HL-60/S4 treated with retinoic acid at 250 ng/mL for 4 days and 3 days (cell line): ENCODE results near the gene SP1.
"Not testable (repeated sequence)": the region's sequence is repeated elsewhere in the genome, so short reads cannot be mapped to it uniquely, and the experiment has no call there.

ENCODE experiments used
- in situ Hi-C: fragments of 300-500 bp; cut with MboI; formaldehyde crosslinking; loops from 2 replicates; pipeline ENCODE4 v1.7.0; 2022; ENCODE audit warnings: low sequenced_read_pairs

The SP1 gene

GRCh38 chr12:53441040-53441833, 61.3 kb downstream of the SP1 start, which contains the start of gene PRR13:
PRR13 (plus strand) TSS chr12:53441734; CDS start chr12:53442715, 981 bp downstream.
- in situ Hi-C loops, result no loop called here

- in situ Hi-C loops, result no loop called here
Observed at GRCh38 chr12:53443955-53444354, 64.0 kb downstream of the SP1 start.

- in situ Hi-C loops, result not testable (repeated sequence)
Observed at GRCh38 chr12:53444593-53445325, 64.8 kb downstream of the SP1 start.

GRCh38 chr12:53450936-53451335, 71.0 kb downstream of the SP1 start:
- in situ Hi-C loops, result no loop called here

GRCh38 chr12:53451661-53452158, 71.7 kb downstream of the SP1 start, which contains the start of gene PCBP2:
PCBP2 (plus strand) TSS chr12:53452102; CDS start chr12:53454801, 2,699 bp downstream.
- in situ Hi-C loops, result no loop called here

- in situ Hi-C loops, result no loop called here
Observed at GRCh38 chr12:53452159-53453077, 72.4 kb downstream of the SP1 start.

- in situ Hi-C loops, result no loop called here
Observed at GRCh38 chr12:53453953-53454640, 74.1 kb downstream of the SP1 start.

GRCh38 chr12:53454707-53455106, 74.7 kb downstream of the SP1 start:
- in situ Hi-C loops, result no loop called here

- in situ Hi-C loops, result no loop called here
Observed at GRCh38 chr12:53456654-53457366, 76.8 kb downstream of the SP1 start.

GRCh38 chr12:53459097-53459496, 79.1 kb downstream of the SP1 start:
- in situ Hi-C loops, result no loop called here

- in situ Hi-C loops, result no loop called here
Observed at GRCh38 chr12:53461059-53461458, 81.1 kb downstream of the SP1 start.

- in situ Hi-C loops, result no loop called here
Observed at GRCh38 chr12:53461591-53461990, 81.6 kb downstream of the SP1 start.

- in situ Hi-C loops, result no loop called here
Observed at GRCh38 chr12:53462935-53463334, 83.0 kb downstream of the SP1 start.

GRCh38 chr12:53463802-53464560, 84.0 kb downstream of the SP1 start:
- in situ Hi-C loops, result no loop called here

GRCh38 chr12:53464685-53465418, 84.9 kb downstream of the SP1 start:
- in situ Hi-C loops, result no loop called here

GRCh38 chr12:53465679-53466078, 85.7 kb downstream of the SP1 start:
- in situ Hi-C loops, result no loop called here
